Pancreas (tissue), 10 donors: ENCODE data around the gene APOBEC2. TPM values are rescaled to one million over a fixed set of nuclear protein-coding genes. Genes with fewer than 3 reads are reported as not detected.

Source experiments
- ATAC-seq, 4 donors: fragments of 200-7000 bp; cut with Tn5 transposase; one replicate each; pipeline versions ENCODE4 v1.8.0 to v1.9.1; 2020; ENCODE audit warnings: mild to moderate bottlenecking in 4 of 4, moderate library complexity in 4 of 4
- DNase-seq, 6 donors: peaks; one replicate each; pipeline ENCODE4 v3.0.0-alpha.2; 2020
- FAIRE-seq: peaks from 2 replicates; lab custom pipeline; 2012; peaks lifted over from hg19 to GRCh38; lab: Jason Lieb, UNC
- H3K27ac ChIP-seq, 4 donors: fragments of 200-600 bp; sonication (generic); 1 replicate in 3 of 4; 2 replicates in 1 of 4; pipeline versions ENCODE4 v1.5.0 to v1.8.0; 2020
- H3K27me3 ChIP-seq, 4 donors: fragments of 200-600 bp; one replicate each; pipeline ENCODE4 v1.8.0; 2021
- H3K36me3 ChIP-seq, 3 donors: fragments of 200-600 bp; sonication (generic) in 1 of 3; one replicate each; pipeline versions ENCODE4 v1.5.0 to v1.8.0; 2020 to 2021
- H3K4me1 ChIP-seq, 3 donors: fragments of 200-600 bp; one replicate each; pipeline ENCODE4 v1.8.0; 2021
- H3K4me3 ChIP-seq, 4 donors: fragments of 200-600 bp; sonication (generic) in 2 of 4; one replicate each; pipeline versions ENCODE4 v1.5.0 to v1.8.0; 2020 to 2021
- H3K9me3 ChIP-seq, 4 donors: fragments of 200-600 bp; one replicate each; pipeline ENCODE4 v1.8.0; 2021
- WGBS, 2 donors: extraction: QIAGEN DNeasy Blood & Tissue Kit; methylation state at CpG; one replicate each; pipeline ENCODE4 v1.1.7; 2013; 5-methylcytosine and 5-hydroxymethylcytosine counted together
- intact Hi-C, 3 donors: fragments of 100-400 bp; cut with DNase I; formaldehyde crosslinking; loops; one replicate each; pipeline versions ENCODE4 v1.11.1 to v1.14.2; 2022
- polyA plus RNA-seq, 2 donors: library from polyadenylated mRNA; stranded (reverse); fragments of 200-250 nt; gene quantifications; one replicate each; pipeline ENCODE4 v1.2.3, GENCODE V29; 2013
- total RNA-seq, 6 donors: library from RNA; stranded (reverse); fragmentation: NEBNext Ultra II Directional in 4 of 6; extraction: Animal tissue kit (Norgen Biotek cat#: 25700) in 4 of 6; gene quantifications; one replicate each; pipeline versions ENCODE4 v1.2.1 to v1.2.4, GENCODE V29; 2021 to 2023
- TF ChIP-seq, protein P1 (sequence below), 4 donors: fragments of 200-600 bp; sonication (generic) in 3 of 4; IDR thresholded peaks; one replicate each; pipeline versions ENCODE4 v1.5.0 to v1.8.0; 2021; ENCODE audit warnings: antibody characterized with exemption in 4 of 4
- donor health status: healthy with polysubstance abuse.
- donor health status: DM: no; HTN: no; CAD: no; lungs with moderate emphysema.
- donor health status: DM: no; HTN: no; CAD: no.
- donor health status: control.
- donor health status: control.
- donor health status: Bipolar disorder and iron deficiency.
- donor health status: DM: yes; HTN: yes; CAD: no.
- donor health status: DM: no; HTN: no; CAD: no.
- donor health status: DM: no; HTN: no; CAD: no.
- donor health status: DM: yes; HTN: yes; CAD: no.

The APOBEC2 gene
- total and polyA plus RNA-seq, 8 donors: 2.7 to 29.6 (median 8.6) TPM

DNA sequence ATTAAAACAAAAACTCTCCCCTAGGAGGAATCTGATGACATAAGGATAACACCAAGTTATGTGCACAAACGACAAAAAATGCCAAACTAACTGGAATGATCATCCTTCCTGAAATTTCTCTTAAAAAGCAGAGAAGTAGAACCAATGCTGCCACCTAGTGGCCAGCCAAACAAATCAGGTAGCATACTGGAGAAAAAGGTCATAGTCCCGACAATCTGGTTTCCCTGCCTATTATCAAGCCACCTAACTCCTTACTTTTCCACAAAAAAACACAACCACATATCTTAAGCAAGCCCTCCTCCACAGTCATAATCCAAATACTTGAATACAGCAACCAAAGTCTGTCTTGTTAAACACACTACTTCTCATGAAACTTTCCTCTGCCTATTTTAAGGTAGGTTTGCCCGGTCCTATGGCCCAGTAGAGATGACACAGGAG lies 13.9 kb downstream of the APOBEC2 start:
- FAIRE-seq (no peak), ATAC-seq (peak; percentile 30 to 53 (median 46)), DNase-seq (peak; percentile 69 to 85 (median 78))
- Histone ChIP-seq H3K36me3 (peaks cover 0 to 4% (median 0%) of the 10 kb centered on the region in 3 donors), H3K4me1 (peaks cover 38 to 57% (median 56%) of the 10 kb centered on the region in 3 donors), H3K4me3 (no peak overlapping the region), H3K27ac (peak overlapping the region in 2 of 4 donors; percentile 74 to 79), H3K9me3 (no peaks in the 10 kb centered on the region), H3K27me3 (no peaks in the 10 kb centered on the region)
- 26 to 28% methylated on average over 3 of the region's 3 CpGs for WGBS, 2 donors
- intact Hi-C loops: loop anchor here in 1 of 3 donors (5.0 kb wide), 1 partner anchor 35 kb away; no protein-coding TSS in a partner anchor
- TF ChIP-seq, protein P1, sequence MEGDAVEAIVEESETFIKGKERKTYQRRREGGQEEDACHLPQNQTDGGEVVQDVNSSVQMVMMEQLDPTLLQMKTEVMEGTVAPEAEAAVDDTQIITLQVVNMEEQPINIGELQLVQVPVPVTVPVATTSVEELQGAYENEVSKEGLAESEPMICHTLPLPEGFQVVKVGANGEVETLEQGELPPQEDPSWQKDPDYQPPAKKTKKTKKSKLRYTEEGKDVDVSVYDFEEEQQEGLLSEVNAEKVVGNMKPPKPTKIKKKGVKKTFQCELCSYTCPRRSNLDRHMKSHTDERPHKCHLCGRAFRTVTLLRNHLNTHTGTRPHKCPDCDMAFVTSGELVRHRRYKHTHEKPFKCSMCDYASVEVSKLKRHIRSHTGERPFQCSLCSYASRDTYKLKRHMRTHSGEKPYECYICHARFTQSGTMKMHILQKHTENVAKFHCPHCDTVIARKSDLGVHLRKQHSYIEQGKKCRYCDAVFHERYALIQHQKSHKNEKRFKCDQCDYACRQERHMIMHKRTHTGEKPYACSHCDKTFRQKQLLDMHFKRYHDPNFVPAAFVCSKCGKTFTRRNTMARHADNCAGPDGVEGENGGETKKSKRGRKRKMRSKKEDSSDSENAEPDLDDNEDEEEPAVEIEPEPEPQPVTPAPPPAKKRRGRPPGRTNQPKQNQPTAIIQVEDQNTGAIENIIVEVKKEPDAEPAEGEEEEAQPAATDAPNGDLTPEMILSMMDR (IDR thresholded peaks at IDR 0.05): peak; percentile 80 to 83 (median 83)

DNA sequence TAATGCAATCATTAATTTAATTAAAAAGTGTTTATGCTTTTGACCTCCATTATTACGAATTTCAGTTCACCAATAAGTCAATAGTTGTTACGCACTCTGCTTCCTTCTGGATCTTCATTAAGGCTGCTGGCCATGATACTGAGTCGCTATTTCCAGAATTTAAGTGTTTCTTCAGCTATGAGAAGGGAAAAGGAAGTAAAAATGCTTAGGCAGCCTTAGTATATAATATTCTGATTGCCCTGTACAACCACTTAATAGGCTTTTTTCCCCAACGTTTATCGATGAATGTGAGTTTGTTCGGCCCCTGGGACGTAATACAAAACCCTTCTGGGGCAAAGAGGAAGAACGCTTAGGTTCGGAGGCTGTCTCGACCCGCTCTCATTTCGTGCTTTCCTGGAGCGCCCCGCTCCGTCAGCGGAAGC lies 18.5 kb downstream of the APOBEC2 start:
- 0% methylated on average over 16 of the region's 16 CpGs for WGBS, 2 donors
- Histone ChIP-seq H3K27ac (peak overlapping the region; percentile 98 to 100 (median 99)), H3K4me1 (peaks cover 2 to 38% (median 26%) of the 10 kb centered on the region in 3 donors), H3K4me3 (peak overlapping the region; percentile 19 to 98 (median 70)), H3K27me3 (no peaks in the 10 kb centered on the region), H3K36me3 (peaks cover 0 to 4% (median 0%) of the 10 kb centered on the region in 3 donors), H3K9me3 (no peaks in the 10 kb centered on the region)
- ATAC-seq (no peak), DNase-seq (peak in 1 of 6 donors; percentile 81), FAIRE-seq (no peak)
- TF ChIP-seq, protein P1 (IDR thresholded peaks at IDR 0.05): no peak
- intact Hi-C loops: no loop called here

DNA sequence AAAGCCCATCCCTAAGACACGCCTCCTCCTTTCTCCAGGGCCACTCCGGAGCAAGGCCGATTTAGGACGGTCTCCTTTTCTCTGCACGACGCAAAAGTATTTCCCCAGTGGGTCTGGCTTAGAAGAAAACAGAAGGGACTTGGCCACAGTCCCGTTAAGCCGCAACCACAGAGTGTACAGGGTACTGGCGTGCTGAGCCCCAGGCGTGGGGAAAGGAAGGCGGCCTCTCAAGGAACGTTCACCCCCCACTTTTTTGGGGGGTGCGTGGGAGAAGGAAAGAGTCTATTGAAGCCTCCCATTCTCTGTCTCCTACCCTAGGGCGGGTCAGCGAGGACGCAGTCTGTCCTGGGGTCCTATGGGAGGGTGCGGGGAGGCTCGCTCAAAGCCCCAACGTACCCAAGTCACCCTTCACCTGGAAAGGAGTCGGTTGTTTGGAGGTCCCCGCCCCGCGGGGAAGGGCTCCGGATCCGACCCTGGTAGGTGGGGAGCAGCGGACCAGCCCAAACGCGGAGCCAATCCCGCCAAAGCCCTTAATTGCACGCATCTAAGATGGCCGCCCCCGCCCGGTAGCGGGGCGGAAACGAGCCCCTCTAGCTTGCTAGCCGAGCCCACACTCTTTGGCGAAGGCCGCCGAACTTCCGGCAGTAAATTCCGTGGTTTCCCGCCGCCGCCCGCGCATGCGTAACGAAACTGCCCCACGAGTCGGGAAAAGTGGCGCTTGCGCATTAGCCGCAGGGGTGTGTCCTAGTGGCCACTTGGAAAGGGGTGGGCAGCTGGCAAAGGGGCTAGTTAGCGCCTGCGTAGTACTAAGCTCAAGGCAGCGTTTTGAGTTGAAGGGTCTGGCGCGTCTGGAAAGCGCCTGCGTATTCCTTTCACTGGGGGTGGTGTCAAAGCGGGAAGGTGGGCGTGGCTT lies 19.2 kb downstream of the APOBEC2 start, which contains the start of gene OARD1:
OARD1 (minus strand) TSS at position 434 of the 913 bp plus-strand sequence. CDS start 722 bp downstream, outside the sequence.
- H3K27me3 ChIP-seq: no peaks in the 10 kb centered on the region
- H3K9me3 ChIP-seq: no peaks in the 10 kb centered on the region
- peak within 1 kb of the TSS; percentile 98 to 100 (median 99) for H3K27ac ChIP-seq
- FAIRE-seq: no peak
- 0 to 1% methylated on average over 61 to 63 of the region's 63 CpGs for WGBS, 2 donors
- H3K36me3 ChIP-seq: peaks cover 0 to 4% (median 0%) of the 10 kb centered on the region in 3 donors
- intact Hi-C loops: no loop called here
- H3K4me3 ChIP-seq: peak within 1 kb of the TSS; percentile 89 to 98 (median 94)
- DNase-seq: peak; percentile 99 to 100 (median 100)
- H3K4me1 ChIP-seq: peaks cover 1 to 35% (median 28%) of the 10 kb centered on the region in 3 donors
- ATAC-seq: peak; percentile 70 to 82 (median 72)
- TF ChIP-seq, protein P1 (IDR thresholded peaks at IDR 0.05): no peak

- DNase-seq (peak in 3 of 6 donors; percentile 99 to 100 (median 100)), ATAC-seq (peak; percentile 70 to 87 (median 80)), FAIRE-seq (peak; percentile 98)
- WGBS, 2 donors: 0% methylated on average over 36 to 37 of the region's 37 CpGs
- Histone ChIP-seq H3K4me3 (peak within 1 kb of the TSS; percentile 89 to 98 (median 94)), H3K27me3 (no peaks in the 10 kb centered on the region), H3K36me3 (peaks cover 0 to 4% (median 0%) of the 10 kb centered on the region in 3 donors), H3K27ac (peak within 1 kb of the TSS; percentile 98 to 100 (median 99)), H3K9me3 (no peaks in the 10 kb centered on the region), H3K4me1 (peaks cover 7 to 33% (median 33%) of the 10 kb centered on the region in 3 donors)
- intact Hi-C loops: no loop called here
- TF ChIP-seq, protein P1 (IDR thresholded peaks at IDR 0.05): no peak
These were observed 19.8 kb downstream of the APOBEC2 start, which contains the start of gene NFYA for GRCh38 chr6:41072836-41073202. TSS of gene NFYA (plus strand) at chr6:41072974. CDS start at chr6:41079090, 6,116 bp downstream.
